Parathyroid adenoma (tissue), 2 donors: ENCODE results near the gene ZDHHC20.
"Not testable (repeated sequence)": the region's sequence is repeated elsewhere in the genome, so short reads cannot be mapped to it uniquely, and the experiment has no call there.

ENCODE experiments used
- H2AFZ ChIP-seq: fragments of 300-600 bp; sonication (generic); one replicate; pipeline ENCODE4 v1.7.0; 2017; ENCODE audit warnings: antibody characterized with exemption, mild to moderate bottlenecking
- H3K27ac ChIP-seq: fragments of 300-600 bp; sonication (generic); one replicate; pipeline ENCODE4 v1.7.0; 2017
- H3K27me3 ChIP-seq: fragments of 300-600 bp; sonication (generic); one replicate; pipeline ENCODE4 v1.7.0; 2017; ENCODE audit warnings: low read length; ENCODE audit not compliant: control insufficient read depth, insufficient read depth
- H3K36me3 ChIP-seq: fragments of 300-600 bp; sonication (generic); one replicate; pipeline ENCODE4 v1.7.0; 2017; ENCODE audit warnings: low read length; ENCODE audit not compliant: control insufficient read depth, insufficient read depth
- H3K4me1 ChIP-seq: fragments of 300-600 bp; sonication (generic); one replicate; pipeline ENCODE4 v1.7.0; 2017; ENCODE audit warnings: control low read depth
- H3K4me2 ChIP-seq: fragments of 300-600 bp; sonication (generic); one replicate; pipeline ENCODE4 v1.7.0; 2017; ENCODE audit warnings: low read length
- H3K4me3 ChIP-seq: fragments of 300-600 bp; sonication (generic); one replicate; pipeline ENCODE4 v1.7.0; 2017; ENCODE audit warnings: low read depth, low read length
- H3K79me2 ChIP-seq: fragments of 300-600 bp; sonication (generic); one replicate; pipeline ENCODE4 v1.7.0; 2017; ENCODE audit warnings: control low read depth
- H3K9ac ChIP-seq: fragments of 300-600 bp; sonication (generic); one replicate; pipeline ENCODE4 v1.7.0; 2017; ENCODE audit warnings: mild to moderate bottlenecking
- H3K9me3 ChIP-seq: fragments of 300-600 bp; sonication (generic); one replicate; pipeline ENCODE4 v1.7.0; 2017; ENCODE audit warnings: low read length; ENCODE audit not compliant: control insufficient read depth
- TF ChIP-seq, protein P1 (sequence below): fragments of 300-600 bp; sonication (generic); IDR thresholded peaks from one replicate; pipeline ENCODE4 v1.7.0; 2017; ENCODE audit warnings: antibody characterized with exemption, mild to moderate bottlenecking
- donor health status: primary hyperparathyroidism.

ZDHHC20 gene

GRCh38 chr13:21413013-21413412 lies 46.1 kb downstream of the ZDHHC20 start:
- Histone ChIP-seq H3K27me3 (no peaks in the 10 kb centered on the region), H3K9me3 (no peaks in the 10 kb centered on the region), H3K4me2 (no peak overlapping the region), H3K79me2 (no peaks in the 10 kb centered on the region), H3K4me1 (no peaks in the 10 kb centered on the region), H2AFZ (no peak overlapping the region), H3K27ac (no peak overlapping the region), H3K9ac (no peak overlapping the region), H3K4me3 (no peak overlapping the region), H3K36me3 (no peaks in the 10 kb centered on the region)
- TF ChIP-seq, protein P1, sequence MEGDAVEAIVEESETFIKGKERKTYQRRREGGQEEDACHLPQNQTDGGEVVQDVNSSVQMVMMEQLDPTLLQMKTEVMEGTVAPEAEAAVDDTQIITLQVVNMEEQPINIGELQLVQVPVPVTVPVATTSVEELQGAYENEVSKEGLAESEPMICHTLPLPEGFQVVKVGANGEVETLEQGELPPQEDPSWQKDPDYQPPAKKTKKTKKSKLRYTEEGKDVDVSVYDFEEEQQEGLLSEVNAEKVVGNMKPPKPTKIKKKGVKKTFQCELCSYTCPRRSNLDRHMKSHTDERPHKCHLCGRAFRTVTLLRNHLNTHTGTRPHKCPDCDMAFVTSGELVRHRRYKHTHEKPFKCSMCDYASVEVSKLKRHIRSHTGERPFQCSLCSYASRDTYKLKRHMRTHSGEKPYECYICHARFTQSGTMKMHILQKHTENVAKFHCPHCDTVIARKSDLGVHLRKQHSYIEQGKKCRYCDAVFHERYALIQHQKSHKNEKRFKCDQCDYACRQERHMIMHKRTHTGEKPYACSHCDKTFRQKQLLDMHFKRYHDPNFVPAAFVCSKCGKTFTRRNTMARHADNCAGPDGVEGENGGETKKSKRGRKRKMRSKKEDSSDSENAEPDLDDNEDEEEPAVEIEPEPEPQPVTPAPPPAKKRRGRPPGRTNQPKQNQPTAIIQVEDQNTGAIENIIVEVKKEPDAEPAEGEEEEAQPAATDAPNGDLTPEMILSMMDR: no peak

- H3K4me3 ChIP-seq, H3K9me3 ChIP-seq, H3K27me3 ChIP-seq, H3K79me2 ChIP-seq, H3K36me3 ChIP-seq, H2AFZ ChIP-seq, H3K27ac ChIP-seq, H3K9ac ChIP-seq, H3K4me1 ChIP-seq, H3K4me2 ChIP-seq: not testable (repeated sequence)
These were observed 48.6 kb downstream of the ZDHHC20 start for GRCh38 chr13:21410453-21410852.

GRCh38 chr13:21405309-21405708 lies 53.8 kb downstream of the ZDHHC20 start:
- no peak overlapping the region for H3K9ac ChIP-seq
- H3K4me1 ChIP-seq: peaks cover 4% of the 10 kb centered on the region
- no peaks in the 10 kb centered on the region for H3K79me2 ChIP-seq
- H3K4me2 ChIP-seq: no peak overlapping the region
- no peaks in the 10 kb centered on the region for H3K9me3 ChIP-seq
- TF ChIP-seq, protein P1: no peak
- no peaks in the 10 kb centered on the region for H3K27me3 ChIP-seq
- no peak overlapping the region for H3K27ac ChIP-seq
- H3K36me3 ChIP-seq: no peaks in the 10 kb centered on the region
- H3K4me3 ChIP-seq: no peak overlapping the region
- no peak overlapping the region for H2AFZ ChIP-seq

DNA sequence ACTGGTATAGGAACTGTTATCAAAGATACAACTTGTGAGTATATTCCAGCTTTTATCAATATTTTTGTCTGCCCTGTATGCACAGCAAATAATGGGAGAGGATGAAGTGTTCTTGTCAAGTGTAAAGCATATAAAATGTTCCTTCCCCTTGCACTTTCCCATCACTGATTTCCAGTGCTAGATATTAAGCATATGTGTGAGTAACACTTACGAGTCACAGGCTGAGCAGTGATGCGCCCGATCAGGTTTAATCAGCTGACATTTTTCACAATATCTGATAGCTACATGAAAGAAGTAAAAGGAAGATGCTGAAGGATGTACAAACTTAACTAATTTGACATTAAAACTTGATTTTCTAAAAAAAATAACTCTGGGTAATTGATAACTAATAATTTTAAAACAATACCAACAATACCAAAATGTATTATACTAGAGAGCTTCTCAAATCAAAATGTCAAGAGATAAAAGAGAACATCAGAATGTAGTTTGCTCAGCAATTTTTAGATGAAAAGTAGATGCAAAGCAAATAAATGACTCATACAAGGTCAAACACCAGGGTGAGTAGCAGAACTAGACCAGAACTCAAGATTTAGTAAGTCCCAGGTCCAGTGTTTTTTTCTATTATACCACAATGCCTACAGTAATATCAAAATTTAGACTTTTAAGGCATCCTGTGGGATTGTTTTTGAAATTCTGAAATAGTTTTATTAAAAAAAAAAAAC lies 56.4 kb downstream of the ZDHHC20 start:
- Histone ChIP-seq H3K27me3 (no peaks in the 10 kb centered on the region), H3K27ac (no peak overlapping the region), H3K4me1 (peaks cover 4% of the 10 kb centered on the region), H3K4me2 (no peak overlapping the region), H3K9me3 (no peaks in the 10 kb centered on the region), H3K9ac (no peak overlapping the region), H2AFZ (no peak overlapping the region), H3K36me3 (no peaks in the 10 kb centered on the region), H3K4me3 (no peak overlapping the region), H3K79me2 (no peaks in the 10 kb centered on the region)
- TF ChIP-seq, protein P1: no peak

DNA sequence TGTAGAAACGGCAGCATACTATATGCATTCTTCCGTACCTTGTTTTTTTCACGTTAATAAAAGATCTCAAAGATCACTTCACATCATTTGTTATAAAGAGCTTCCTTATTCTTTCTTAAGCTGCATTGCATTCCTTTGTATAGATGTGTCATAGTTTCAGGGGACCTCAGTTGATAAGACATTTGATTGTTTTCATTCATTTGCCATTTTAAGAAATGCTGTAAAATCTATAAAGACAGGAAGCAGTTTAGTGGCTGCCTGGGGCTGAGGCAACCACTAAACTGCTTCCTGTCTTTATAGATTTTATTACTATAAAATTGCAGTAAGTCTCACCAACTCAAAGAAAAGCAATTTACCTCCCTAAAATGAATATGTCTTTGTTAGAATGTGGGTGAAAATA lies 59.4 kb downstream of the ZDHHC20 start:
- Histone ChIP-seq H3K9ac (no peak overlapping the region), H3K27me3 (no peaks in the 10 kb centered on the region), H2AFZ (no peak overlapping the region), H3K36me3 (no peaks in the 10 kb centered on the region), H3K4me1 (peaks cover 4% of the 10 kb centered on the region), H3K4me2 (no peak overlapping the region), H3K27ac (no peak overlapping the region), H3K9me3 (no peaks in the 10 kb centered on the region), H3K4me3 (no peak overlapping the region), H3K79me2 (no peaks in the 10 kb centered on the region)
- TF ChIP-seq, protein P1: no peak
